H9 (cell line): Measurements from ENCODE around the gene SMG7. TPM values are rescaled to one million over a fixed set of nuclear protein-coding genes. Genes with fewer than 3 reads are reported as not detected.

Experiments used
- DNase-seq: peaks from one replicate; pipeline ENCODE4 v3.0.0-alpha.2; 2017
- H2AFZ ChIP-seq: one replicate; pipeline ENCODE4 v1.6.1; 2013; ENCODE audit warnings: mild to moderate bottlenecking, low read length, control low read depth, moderate library complexity
- H2AK5ac ChIP-seq: 2 replicates; pipeline ENCODE4 v1.6.1; 2013; ENCODE audit warnings: low read length, control low read depth, mixed read lengths; ENCODE audit not compliant: insufficient read length
- H2BK120ac ChIP-seq: one replicate; pipeline ENCODE4 v1.6.1; 2013; ENCODE audit warnings: low read depth, mild to moderate bottlenecking, low read length, control low read depth, inconsistent platforms; ENCODE audit not compliant: poor library complexity, severe bottlenecking
- H2BK12ac ChIP-seq: 2 replicates; pipeline ENCODE4 v1.6.1; 2013; ENCODE audit warnings: low read length, control low read depth, mixed read lengths, low read depth; ENCODE audit not compliant: insufficient read length
- H2BK15ac ChIP-seq: 2 replicates; pipeline ENCODE4 v1.6.1; 2013; ENCODE audit warnings: low read depth, low read length, control low read depth
- H2BK20ac ChIP-seq: one replicate; pipeline ENCODE4 v1.6.1; 2013; ENCODE audit warnings: low read depth, mild to moderate bottlenecking, low read length, control low read depth, inconsistent platforms; ENCODE audit not compliant: poor library complexity, severe bottlenecking
- H2BK5ac ChIP-seq: 2 replicates; pipeline ENCODE4 v1.6.1; 2013; ENCODE audit warnings: low read length, control low read depth, mixed read lengths; ENCODE audit not compliant: insufficient read length
- H3K14ac ChIP-seq: 2 replicates; pipeline ENCODE4 v1.6.1; 2013; ENCODE audit warnings: low read length, control low read depth; ENCODE audit not compliant: insufficient read depth
- H3K18ac ChIP-seq: 2 replicates; pipeline ENCODE4 v1.6.1; 2013; ENCODE audit warnings: low read depth, mild to moderate bottlenecking, mixed read lengths, low read length, control low read depth; ENCODE audit not compliant: insufficient read length
- H3K23ac ChIP-seq: 2 replicates; pipeline ENCODE4 v1.6.1; 2013; ENCODE audit warnings: low read length, control low read depth, mixed read lengths, low read depth; ENCODE audit not compliant: insufficient read length
- H3K23me2 ChIP-seq: 2 replicates; pipeline ENCODE4 v1.6.1; 2013; ENCODE audit warnings: low read depth, mild to moderate bottlenecking, mixed read lengths, low read length, control low read depth; ENCODE audit not compliant: insufficient read length, poor library complexity, severe bottlenecking
- H3K27ac ChIP-seq: 2 replicates; pipeline ENCODE4 v1.5.1; 2013; ENCODE audit warnings: low read length, control low read depth, mixed read lengths, low read depth; ENCODE audit not compliant: insufficient read length
- H3K27me3 ChIP-seq: 2 replicates; pipeline ENCODE4 v1.6.1; 2013; ENCODE audit warnings: low read length, control low read depth, inconsistent platforms; ENCODE audit not compliant: insufficient read depth
- H3K4ac ChIP-seq: 2 replicates; pipeline ENCODE4 v1.6.1; 2013; ENCODE audit warnings: low read depth, mild to moderate bottlenecking, control low read depth, inconsistent platforms, low read length, moderate library complexity
- H3K4me1 ChIP-seq: 2 replicates; pipeline ENCODE4 v1.6.1; 2013; ENCODE audit warnings: low read length, control low read depth, inconsistent platforms; ENCODE audit not compliant: insufficient read depth
- H3K4me2 ChIP-seq: 2 replicates; pipeline ENCODE4 v1.6.1; 2013; ENCODE audit warnings: low read length, control low read depth, mixed read lengths; ENCODE audit not compliant: insufficient read length, insufficient read depth
- H3K56ac ChIP-seq: 2 replicates; pipeline ENCODE4 v1.6.1; 2013; ENCODE audit warnings: low read depth, mild to moderate bottlenecking, mixed read lengths, low read length, control low read depth; ENCODE audit not compliant: insufficient read length
- H3K79me1 ChIP-seq: 2 replicates; pipeline ENCODE4 v1.6.1; 2013; ENCODE audit warnings: low read depth, mild to moderate bottlenecking, moderate library complexity, low read length, control low read depth, inconsistent platforms; ENCODE audit not compliant: insufficient read depth, poor library complexity, severe bottlenecking
- H3K79me2 ChIP-seq: 2 replicates; pipeline ENCODE4 v1.6.1; 2013; ENCODE audit warnings: low read length, control low read depth, inconsistent platforms; ENCODE audit not compliant: insufficient read depth
- H3K9ac ChIP-seq: 2 replicates; pipeline ENCODE4 v1.6.1; 2013; ENCODE audit warnings: low read length, control low read depth, mixed read lengths; ENCODE audit not compliant: insufficient read length; ENCODE audit errors: extremely low read depth
- H3K9me3 ChIP-seq: one replicate; pipeline ENCODE4 v1.6.1; 2013; ENCODE audit warnings: low read depth, low read length, inconsistent platforms; ENCODE audit not compliant: control insufficient read depth
- H3T11ph ChIP-seq: one replicate; pipeline ENCODE4 v1.6.1; 2013; ENCODE audit warnings: mild to moderate bottlenecking, low read length, control low read depth, inconsistent platforms
- H4K20me1 ChIP-seq: one replicate; pipeline ENCODE4 v1.6.1; 2013; ENCODE audit not compliant: control insufficient read depth, insufficient read length, insufficient read depth
- H4K5ac ChIP-seq: 2 replicates; pipeline ENCODE4 v1.6.1; 2013; ENCODE audit warnings: low read depth, mild to moderate bottlenecking, mixed read lengths, low read length, control low read depth; ENCODE audit not compliant: insufficient read length
- H4K8ac ChIP-seq: replicated peaks from 2 replicates; pipeline ENCODE4 v1.6.1; 2013; ENCODE audit warnings: low read length, control low read depth, mixed read lengths, low read depth; ENCODE audit not compliant: insufficient read length
- H4K91ac ChIP-seq: 2 replicates; pipeline ENCODE4 v1.6.1; 2013; ENCODE audit warnings: low read depth, mild to moderate bottlenecking, moderate library complexity, mixed read lengths, low read length, control low read depth; ENCODE audit not compliant: insufficient read length
- H3K27ac Mint-ChIP-seq, 3 experiments: 2 replicates in 2 of 3; 3 replicates in 1 of 3; pipeline ENCODE4 v1.8.0; 2020 to 2021; ENCODE audit warnings: mixed read lengths in 3 of 3, mild to moderate bottlenecking in 1 of 3, moderate library complexity in 1 of 3
- H3K27me3 Mint-ChIP-seq: 2 replicates; pipeline ENCODE4 v1.8.0; 2021; ENCODE audit warnings: low read depth, mild to moderate bottlenecking, moderate library complexity, mixed read lengths
- H3K36me3 Mint-ChIP-seq, 3 experiments: 2 replicates in 2 of 3; 3 replicates in 1 of 3; pipeline ENCODE4 v1.8.0; 2020 to 2021; ENCODE audit warnings: low read depth in 3 of 3, mixed read lengths in 3 of 3; ENCODE audit not compliant: insufficient read depth in 1 of 3
- H3K4me1 Mint-ChIP-seq, 2 experiments: 2 replicates each; pipeline ENCODE4 v1.8.0; 2020; ENCODE audit warnings: mixed read lengths in 2 of 2
- H3K4me3 Mint-ChIP-seq, 2 experiments: 2 replicates in 1 of 2; 3 replicates in 1 of 2; pipeline ENCODE4 v1.8.0; 2020 to 2021; ENCODE audit warnings: mild to moderate bottlenecking in 2 of 2, mixed read lengths in 2 of 2, moderate library complexity in 1 of 2
- H3K9me3 Mint-ChIP-seq, 2 experiments: 2 replicates in 1 of 2; 3 replicates in 1 of 2; pipeline ENCODE4 v1.8.0; 2020; ENCODE audit warnings: mild to moderate bottlenecking in 2 of 2, mixed read lengths in 2 of 2, moderate library complexity in 1 of 2
- CTCF ChIP-seq: fragments of 200-600 bp; sonication (generic); conservative IDR thresholded peaks from 3 replicates; pipeline ENCODE4 v1.8.0; 2021; ENCODE audit warnings: antibody characterized with exemption, mild to moderate bottlenecking
- WGBS: extraction: QIAGEN DNeasy Blood & Tissue Kit; methylation state at CpG from one replicate; pipeline ENCODE4 v1.1.7; 2013; ENCODE audit warnings: missing lambda C conversion rate, low lambda C conversion rate, mixed read lengths; ENCODE audit not compliant: insufficient read length; ENCODE audit errors: extremely low coverage; 5-methylcytosine and 5-hydroxymethylcytosine counted together
- total RNA-seq: library from RNA; stranded (reverse); gene quantifications from 2 replicates; pipeline ENCODE4 v1.2.1, GENCODE V29; 2021

The SMG7 gene
- total RNA-seq, 1 experiment from 2014 or later = 77.0 TPM

DNA sequence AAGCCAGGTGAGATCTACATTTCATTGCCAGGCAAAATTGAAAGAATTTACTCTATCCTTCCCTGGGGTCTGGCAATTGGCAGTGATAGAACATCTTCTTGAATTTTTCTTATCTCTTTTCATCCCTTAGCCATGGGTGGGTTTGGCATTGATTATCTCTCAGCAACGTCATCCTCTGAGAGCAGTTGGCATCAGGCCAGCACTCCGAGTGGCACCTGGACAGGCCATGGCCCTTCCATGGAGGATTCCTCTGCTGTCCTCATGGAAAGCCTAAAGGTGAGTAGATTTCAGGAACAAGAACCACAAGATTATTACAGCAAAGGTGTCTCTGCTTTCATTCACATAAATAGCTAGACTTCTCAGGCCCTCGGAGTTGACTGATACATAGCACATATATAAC, 78.6 kb downstream of the SMG7 start:
- Mint-ChIP-seq H3K27me3 (no peaks in the 10 kb centered on the region), H3K9me3 (no peaks in the 10 kb centered on the region), H3K36me3 (peaks cover 30 to 80% (median 62%) of the 10 kb centered on the region in 3 experiments; a peak in 6 of 7 replicates), H3K4me3 (no peak overlapping the region), H3K27ac (peak overlapping the region in 1 of 3 experiments; percentile 39; a peak in 1 of 7 replicates), H3K4me1 (peaks cover 26 to 32% of the 10 kb centered on the region in 2 experiments)
- Histone ChIP-seq H3K79me1 (no peaks in the 10 kb centered on the region), H3K4ac (no peak overlapping the region), H4K91ac (no peak overlapping the region), H4K8ac (no peak overlapping the region), H2BK15ac (no peak overlapping the region), H2BK12ac (no peak overlapping the region), H3K27me3 (no peaks in the 10 kb centered on the region), H3K4me1 (no peaks in the 10 kb centered on the region; the same call in 1 of the 2 replicates), H3K9ac (no peak overlapping the region), H3T11ph (no peak overlapping the region), H2BK5ac (no peak overlapping the region), H3K23ac (no peak overlapping the region), H3K14ac (no peak overlapping the region), H3K56ac (no peak overlapping the region), H3K18ac (no peak overlapping the region), H2AK5ac (no peak overlapping the region), H3K23me2 (no peaks in the 10 kb centered on the region), H4K5ac (no peak overlapping the region), H3K9me3 (no peaks in the 10 kb centered on the region), H3K79me2 (no peaks in the 10 kb centered on the region), H3K27ac (no peak overlapping the region), H4K20me1 (no peaks in the 10 kb centered on the region), H2BK120ac (no peak overlapping the region), H2AFZ (no peak overlapping the region), H2BK20ac (no peak overlapping the region), H3K4me2 (no peak overlapping the region)
- no peak for TF ChIP-seq CTCF
- no CpG with 5 or more reads among the region's 3 CpGs for WGBS
- no peak for DNase-seq
